Activated B cell treated with CpG ODN at 0.5 μM for 24 hours (primary cell): ENCODE results near the gene RTF1. TPM values are rescaled to one million over a fixed set of nuclear protein-coding genes. Genes with fewer than 3 reads are reported as not detected.
"Not testable (repeated sequence)": the region's sequence is repeated elsewhere in the genome, so short reads cannot be mapped to it uniquely, and the experiment has no call there.

ENCODE experiments used
- ATAC-seq: fragments of 200-7000 bp; cut with Tn5 transposase; one replicate; pipeline ENCODE4 v1.10.0; 2021; ENCODE audit warnings: low read depth, mild to moderate bottlenecking, moderate library complexity
- CTCF ChIA-PET: fragments of 350-600 bp; sonication (Branson Sonifier 250); formaldehyde crosslinking; loops from one replicate; lab custom pipeline; 2021; ENCODE audit warnings: antibody characterized with exemption; lab: Charles Lee
- POLR2A ChIA-PET: fragments of 350-600 bp; sonication (Branson Sonifier 250); formaldehyde crosslinking; loops from one replicate; lab custom pipeline; 2021; ENCODE audit warnings: antibody characterized with exemption; lab: Charles Lee
- DNase-seq: peaks from one replicate; pipeline ENCODE4 v3.0.0; 2022
- H3K27ac Mint-ChIP-seq: one replicate; pipeline ENCODE4 v1.8.0; 2020; ENCODE audit warnings: mixed read lengths
- H3K27me3 Mint-ChIP-seq: one replicate; pipeline ENCODE4 v1.8.0; 2021; ENCODE audit warnings: mixed read lengths
- H3K36me3 Mint-ChIP-seq: one replicate; pipeline ENCODE4 v1.8.0; 2021; ENCODE audit warnings: low read depth, mixed read lengths
- H3K4me1 Mint-ChIP-seq: one replicate; pipeline ENCODE4 v1.8.0; 2021; ENCODE audit warnings: mixed read lengths
- H3K4me3 Mint-ChIP-seq: one replicate; pipeline ENCODE4 v1.8.0; 2020; ENCODE audit warnings: mild to moderate bottlenecking, mixed read lengths
- H3K9me3 Mint-ChIP-seq: one replicate; pipeline ENCODE4 v1.8.0; 2020; ENCODE audit warnings: mixed read lengths
- intact Hi-C: fragments of 100-400 bp; cut with micrococcal nuclease; formaldehyde crosslinking; loops from one replicate; pipeline ENCODE4 v1.15.1; 2024
- total RNA-seq: library from RNA; stranded (reverse); gene quantifications from 2 replicates; pipeline ENCODE4 v1.2.3, GENCODE V29; 2022
- TF ChIP-seq, protein P1 (sequence below): fragments of 200-600 bp; IDR thresholded peaks from one replicate; pipeline ENCODE4 v1.8.0; 2022; ENCODE audit warnings: antibody characterized with exemption, mild to moderate bottlenecking

Gene RTF1
- total RNA-seq, 1 donor from 2014 or later, result 37.2 TPM

GRCh38 chr15:41423979-41424659 is 7.2 kb downstream of the RTF1 start:
- Mint-ChIP-seq H3K4me3 (peak overlapping the region; percentile 33), H3K27ac (peak overlapping the region; percentile 67), H3K4me1 (peaks cover 38% of the 10 kb centered on the region), H3K27me3 (no peaks in the 10 kb centered on the region), H3K9me3 (no peaks in the 10 kb centered on the region), H3K36me3 (peaks cover 1% of the 10 kb centered on the region)
- ATAC-seq (peak; percentile 77), DNase-seq (no peak)
- ChIA-PET POLR2A (no interaction called here), CTCF (interaction anchor here (1.1 kb wide), 1 partner anchor 41 kb away, joined by 3 read pairs; no protein-coding TSS in a partner anchor)
- TF ChIP-seq, protein P1, sequence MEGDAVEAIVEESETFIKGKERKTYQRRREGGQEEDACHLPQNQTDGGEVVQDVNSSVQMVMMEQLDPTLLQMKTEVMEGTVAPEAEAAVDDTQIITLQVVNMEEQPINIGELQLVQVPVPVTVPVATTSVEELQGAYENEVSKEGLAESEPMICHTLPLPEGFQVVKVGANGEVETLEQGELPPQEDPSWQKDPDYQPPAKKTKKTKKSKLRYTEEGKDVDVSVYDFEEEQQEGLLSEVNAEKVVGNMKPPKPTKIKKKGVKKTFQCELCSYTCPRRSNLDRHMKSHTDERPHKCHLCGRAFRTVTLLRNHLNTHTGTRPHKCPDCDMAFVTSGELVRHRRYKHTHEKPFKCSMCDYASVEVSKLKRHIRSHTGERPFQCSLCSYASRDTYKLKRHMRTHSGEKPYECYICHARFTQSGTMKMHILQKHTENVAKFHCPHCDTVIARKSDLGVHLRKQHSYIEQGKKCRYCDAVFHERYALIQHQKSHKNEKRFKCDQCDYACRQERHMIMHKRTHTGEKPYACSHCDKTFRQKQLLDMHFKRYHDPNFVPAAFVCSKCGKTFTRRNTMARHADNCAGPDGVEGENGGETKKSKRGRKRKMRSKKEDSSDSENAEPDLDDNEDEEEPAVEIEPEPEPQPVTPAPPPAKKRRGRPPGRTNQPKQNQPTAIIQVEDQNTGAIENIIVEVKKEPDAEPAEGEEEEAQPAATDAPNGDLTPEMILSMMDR, result no peak
- intact Hi-C loops, result no loop called here

GRCh38 chr15:41424809-41425208 is 7.9 kb downstream of the RTF1 start:
- CTCF ChIA-PET, result no interaction called here
- intact Hi-C loops, result no loop called here
- H3K4me1 Mint-ChIP-seq, result peaks cover 40% of the 10 kb centered on the region

GRCh38 chr15:41425907-41426306 is 9.0 kb downstream of the RTF1 start:
- ATAC-seq, H3K9me3 Mint-ChIP-seq, H3K36me3 Mint-ChIP-seq, intact Hi-C loops, H3K27ac Mint-ChIP-seq, H3K4me3 Mint-ChIP-seq, DNase-seq, CTCF ChIA-PET, H3K27me3 Mint-ChIP-seq: not testable (repeated sequence)
- POLR2A ChIA-PET, result interaction anchor here (0.9 kb wide), 1 partner anchor 8 kb away, joined by 3 read pairs; no protein-coding TSS in a partner anchor
- H3K4me1 Mint-ChIP-seq, result peaks cover 31% of the 10 kb centered on the region

More at GRCh38 chr15:41424809-41425208, 7.9 kb downstream of the RTF1 start:
- Mint-ChIP-seq H3K4me3 (no peak overlapping the region), H3K36me3 (peaks cover 1% of the 10 kb centered on the region), H3K9me3 (no peaks in the 10 kb centered on the region), H3K27me3 (no peaks in the 10 kb centered on the region), H3K27ac (peak overlapping the region; percentile 67)
- POLR2A ChIA-PET, result no interaction called here
- ATAC-seq (no peak), DNase-seq (no peak)
- TF ChIP-seq, protein P1, result no peak

DNA sequence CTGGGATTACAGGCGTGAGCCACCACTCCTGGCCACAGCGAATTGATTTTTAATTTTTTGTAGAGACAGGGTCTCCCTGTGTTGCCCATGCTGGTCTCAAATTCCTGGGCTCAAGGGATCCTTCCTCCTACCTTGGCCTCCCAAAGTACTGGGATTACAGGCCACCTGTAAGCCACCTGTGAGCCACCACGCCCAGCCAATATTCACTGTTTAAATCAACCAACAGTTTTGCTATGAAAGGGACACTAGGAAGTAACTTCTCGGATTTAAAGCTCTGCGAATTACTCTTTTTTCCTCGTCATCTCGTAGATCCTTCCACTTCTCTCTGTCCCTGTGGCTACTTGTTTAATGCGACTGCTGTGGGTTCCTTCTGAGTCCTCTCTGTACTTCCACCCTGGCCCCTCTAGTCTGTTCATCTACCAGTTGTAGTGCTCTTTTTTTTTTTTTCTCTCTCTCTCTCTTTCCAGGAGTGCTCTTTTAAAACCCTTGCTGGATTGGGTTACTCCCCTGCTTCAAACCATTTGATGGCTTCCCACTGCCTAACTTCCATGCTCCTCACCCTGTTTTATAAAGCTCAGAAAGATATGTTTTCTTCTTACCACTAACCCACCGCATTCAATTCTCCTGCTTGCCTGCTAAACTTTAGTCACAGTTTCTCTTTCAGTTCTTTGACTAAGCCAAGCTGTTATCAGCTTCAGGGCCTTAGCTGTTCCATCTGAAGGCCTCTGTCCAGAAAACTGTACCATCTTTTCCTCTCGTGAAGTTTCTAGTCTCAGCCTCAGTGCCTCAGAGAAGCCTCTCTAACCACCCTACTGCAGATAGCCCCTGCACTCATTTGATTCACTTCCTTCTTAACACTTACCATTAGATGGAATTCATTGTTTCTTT is 12.4 kb downstream of the RTF1 start:
- ChIA-PET POLR2A (no interaction called here), CTCF (interaction anchor here (0.6 kb wide), 1 partner anchor 61 kb away, joined by 4 read pairs; no protein-coding TSS in a partner anchor)
- intact Hi-C loops, result no loop called here
- peak overlapping the region; percentile 72 for H3K27ac Mint-ChIP-seq
- DNase-seq (no peak), ATAC-seq (peak; percentile 25)
- peak overlapping the region; percentile 7 for H3K4me3 Mint-ChIP-seq
- no peaks in the 10 kb centered on the region for H3K27me3 Mint-ChIP-seq
- H3K9me3 Mint-ChIP-seq, result no peaks in the 10 kb centered on the region
- TF ChIP-seq, protein P1, result no peak
- H3K4me1 Mint-ChIP-seq, result peaks cover 21% of the 10 kb centered on the region
- H3K36me3 Mint-ChIP-seq, result peaks cover 2% of the 10 kb centered on the region

- H3K27ac Mint-ChIP-seq, result no peak overlapping the region
- H3K27me3 Mint-ChIP-seq, result no peaks in the 10 kb centered on the region
- DNase-seq, result no peak
- ChIA-PET POLR2A (interaction anchor here (0.7 kb wide), 1 partner anchor 39 kb away, joined by 5 read pairs; no protein-coding TSS in a partner anchor), CTCF (interaction anchor here (0.7 kb wide), 1 partner anchor 1661 kb away, joined by 4 read pairs; no protein-coding TSS in a partner anchor)
- peaks cover 7% of the 10 kb centered on the region for H3K4me1 Mint-ChIP-seq
- H3K36me3 Mint-ChIP-seq, result peaks cover 16% of the 10 kb centered on the region
- no peaks in the 10 kb centered on the region for H3K9me3 Mint-ChIP-seq
- intact Hi-C loops, result no loop called here
- TF ChIP-seq, protein P1, result no peak
- H3K4me3 Mint-ChIP-seq, result no peak overlapping the region
- ATAC-seq, result no peak
Measured at GRCh38 chr15:41435037-41435786, 18.3 kb downstream of the RTF1 start.
